ENCODE results near the gene ATAD2B.
"Not testable (repeated sequence)": the region's sequence is repeated elsewhere in the genome, so short reads cannot be mapped to it uniquely, and the experiment has no call there.

Gene ATAD2B

DNA sequence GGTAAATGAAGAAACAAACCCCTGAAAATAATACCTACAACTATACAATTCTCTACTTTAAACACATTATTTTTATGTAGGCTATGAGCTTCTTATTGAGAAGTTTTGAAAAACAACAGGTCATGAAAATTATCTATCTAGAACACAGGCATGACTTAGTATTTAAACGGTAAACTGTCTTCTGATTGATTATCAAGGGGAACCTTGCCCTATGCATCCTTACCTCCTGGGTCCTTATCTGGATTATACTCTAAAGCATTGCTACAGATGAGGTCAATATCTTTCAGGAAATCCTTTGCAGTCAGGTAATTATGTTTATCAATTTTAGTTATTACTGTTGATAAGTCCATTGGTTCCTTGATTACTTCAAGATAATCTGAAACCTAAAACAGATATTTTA, 144.3 kb downstream of the ATAD2B start:
- DNase-seq = no peak

DNA sequence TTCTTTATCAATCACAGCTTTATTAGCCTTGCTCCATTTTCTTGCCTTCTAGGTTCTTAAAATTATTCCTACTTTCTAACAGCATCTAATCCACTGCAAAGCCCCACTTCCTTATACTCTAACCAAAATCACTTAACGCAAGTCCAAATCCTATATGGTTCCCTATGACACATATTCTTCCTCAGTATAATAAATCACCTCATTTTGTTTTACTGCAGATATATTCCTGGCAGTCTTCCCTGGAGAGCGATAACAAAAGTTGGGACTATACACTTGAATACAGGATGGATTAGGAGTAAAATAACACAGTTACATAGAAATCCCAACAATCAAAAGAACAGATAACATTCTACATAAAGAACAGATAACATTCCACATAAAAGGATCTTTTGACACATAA, 144.8 kb downstream of the ATAD2B start:
- no peak for DNase-seq

DNA sequence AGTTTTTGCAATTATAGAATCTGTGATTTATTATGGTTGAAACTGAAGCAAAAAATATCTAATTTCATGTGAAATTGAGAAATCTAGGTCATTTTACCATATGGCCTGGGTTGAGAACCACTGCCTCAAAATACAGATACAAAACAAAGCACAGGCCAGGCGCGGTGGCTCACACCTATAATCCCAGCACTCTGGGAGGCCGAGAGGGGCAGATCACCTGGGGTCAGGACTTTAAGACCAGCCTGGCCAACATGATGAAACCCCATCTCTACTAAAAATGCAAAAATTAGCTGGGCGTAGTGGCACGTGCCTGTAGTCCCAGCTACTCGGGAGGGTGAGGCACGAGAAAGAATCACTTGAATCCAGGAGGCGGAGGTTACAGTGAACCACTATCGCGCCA, 146.5 kb downstream of the ATAD2B start:
- DNase-seq = not testable (repeated sequence)

DNA sequence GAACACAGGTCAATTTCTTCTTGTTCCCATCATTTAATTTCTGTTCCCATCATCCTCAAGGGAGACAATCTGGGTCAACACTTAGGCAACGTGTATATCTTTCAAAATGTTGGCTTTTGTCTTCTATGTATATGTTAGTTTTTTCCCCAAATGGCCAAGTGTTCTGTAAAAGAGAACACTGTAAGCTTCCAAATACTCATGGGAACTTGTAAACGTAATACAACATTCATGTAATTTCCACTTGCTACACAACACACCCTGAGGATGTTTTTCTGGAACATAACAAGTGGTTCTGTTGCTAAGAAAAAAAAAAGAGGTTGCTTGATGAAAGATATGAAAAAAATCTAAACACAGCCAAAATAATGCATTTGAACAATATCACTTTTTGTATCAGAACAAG, 149.1 kb downstream of the ATAD2B start:
- DNase-seq = no peak

DNA sequence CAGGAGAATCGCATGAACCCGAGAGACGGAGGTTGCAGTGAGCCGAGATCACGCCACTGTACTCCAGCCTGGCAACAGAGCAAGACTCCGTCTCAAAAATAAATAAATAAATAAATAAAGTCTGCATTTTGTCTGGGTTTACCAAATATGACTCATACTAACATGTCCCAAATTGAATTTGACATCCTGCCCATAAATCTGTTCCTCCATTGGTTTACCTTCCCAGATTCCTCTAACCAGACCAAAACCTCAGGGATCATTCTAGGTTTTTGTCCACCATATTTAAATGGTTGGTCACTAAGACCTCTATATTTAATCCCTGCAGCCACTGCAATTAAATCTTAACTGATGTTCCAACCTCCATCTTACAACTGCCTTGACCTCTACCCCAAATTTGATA, 150.9 kb downstream of the ATAD2B start:
- no peak for DNase-seq

DNA sequence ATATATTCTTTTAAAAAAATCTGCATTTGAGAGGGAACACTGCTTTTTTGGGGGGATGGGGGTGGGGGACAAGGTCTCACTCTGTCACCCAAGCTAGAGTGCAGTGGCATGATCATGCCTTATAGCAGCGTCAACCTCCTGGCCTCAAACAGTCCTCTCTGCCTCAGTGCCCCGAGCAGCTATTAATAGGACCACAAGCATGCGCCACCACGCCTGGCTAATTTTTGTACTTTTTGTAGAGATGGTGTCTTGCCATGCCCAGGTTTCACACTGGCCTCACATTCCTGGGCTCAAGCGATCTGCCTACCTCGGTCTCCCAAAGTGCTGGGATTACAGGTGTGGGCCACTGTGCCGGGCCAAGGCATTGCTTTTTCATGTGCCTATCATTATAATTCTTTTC, 154.2 kb downstream of the ATAD2B start:
- DNase-seq = no peak

DNA sequence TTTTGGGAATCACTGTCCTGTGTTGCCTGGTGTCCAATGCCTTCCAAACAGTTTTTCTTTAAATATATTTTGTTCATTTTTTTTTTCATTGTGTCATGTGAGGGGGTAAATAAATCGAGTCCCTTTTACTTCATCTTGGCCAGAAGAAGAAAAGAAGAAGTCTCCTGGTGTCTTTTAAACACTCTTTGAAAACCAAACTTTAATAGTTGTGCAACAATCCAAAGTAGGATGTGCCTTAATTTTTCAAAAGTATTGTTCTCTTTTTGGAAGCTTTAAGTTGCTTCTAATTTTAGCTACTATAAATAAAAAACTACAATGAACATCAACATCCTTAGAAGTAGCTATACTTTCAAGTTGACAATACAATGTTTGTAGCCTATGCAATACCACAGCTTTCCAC, 154.9 kb downstream of the ATAD2B start:
- DNase-seq = no peak

DNA sequence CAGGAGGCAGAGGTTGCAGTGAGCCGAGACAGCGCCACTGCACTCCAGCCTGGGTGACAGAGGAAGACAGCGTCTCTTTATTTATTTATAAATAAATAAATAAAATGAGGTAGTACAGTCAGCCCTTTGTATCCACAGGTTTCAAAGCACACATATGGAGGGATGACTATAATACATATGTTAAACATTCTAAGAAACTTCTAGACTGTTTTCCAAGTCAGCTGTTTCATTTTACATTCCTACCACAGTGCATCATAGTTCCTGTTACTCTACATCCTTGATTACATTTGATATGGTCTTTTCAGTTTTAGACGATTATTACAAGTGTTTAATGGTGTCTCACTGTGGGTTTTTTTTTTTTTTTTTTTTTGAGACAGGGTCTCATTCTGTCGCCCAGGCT, 157.6 kb downstream of the ATAD2B start:
- no peak for DNase-seq

DNA sequence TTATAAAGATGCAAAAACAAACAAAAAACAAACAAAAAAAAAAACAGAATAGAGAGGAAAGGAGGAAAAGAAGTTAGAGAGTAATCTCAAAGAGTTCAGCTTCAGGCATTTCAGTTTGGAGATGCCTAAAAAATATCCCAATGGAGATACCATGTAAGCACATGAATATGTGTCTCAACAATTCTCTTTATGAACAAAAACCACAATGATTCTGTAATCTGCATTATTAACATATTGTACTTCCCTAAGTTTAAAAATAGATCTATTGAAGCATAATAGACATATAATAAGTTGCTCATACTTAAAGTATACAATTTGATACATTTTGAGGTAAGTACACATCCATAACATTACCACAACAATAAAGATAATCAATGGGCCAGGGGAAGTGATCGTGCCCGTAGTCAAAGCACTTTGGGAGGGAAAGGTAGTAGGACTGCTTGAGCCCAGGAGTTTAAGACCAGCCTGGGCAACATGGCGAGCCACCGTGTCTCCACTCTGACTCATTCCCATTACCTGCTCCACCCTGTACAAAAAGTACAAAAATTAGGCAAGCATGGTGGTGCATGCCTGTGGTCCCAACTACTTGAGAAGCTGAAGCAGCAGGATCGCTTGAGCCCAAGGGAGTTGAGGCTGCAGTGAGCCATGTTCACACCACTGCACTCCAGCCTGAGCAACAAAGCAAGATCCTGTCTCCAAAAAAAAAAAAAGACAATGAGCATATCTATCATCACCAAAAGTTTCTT, 158.9 kb downstream of the ATAD2B start:
- no peak for DNase-seq

DNA sequence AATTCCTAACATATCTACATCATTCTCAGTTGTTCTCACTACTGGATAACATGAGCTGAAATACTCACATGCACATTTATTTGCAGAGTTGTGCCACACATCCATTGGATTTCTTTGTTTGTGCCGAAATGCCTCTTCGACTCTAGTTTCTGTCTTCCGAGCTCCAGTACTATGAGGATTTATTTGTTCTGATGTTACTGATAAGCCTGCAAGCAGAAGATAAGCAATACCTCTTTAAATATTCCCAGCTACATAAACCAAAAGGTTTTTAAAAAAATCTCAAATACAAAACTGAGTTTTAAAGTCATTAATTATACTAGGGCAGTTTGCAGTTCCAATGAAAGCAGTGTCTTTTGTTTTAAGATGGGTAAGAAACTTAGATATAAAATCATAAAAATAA, 164.8 kb downstream of the ATAD2B start:
- DNase-seq = no peak

DNA sequence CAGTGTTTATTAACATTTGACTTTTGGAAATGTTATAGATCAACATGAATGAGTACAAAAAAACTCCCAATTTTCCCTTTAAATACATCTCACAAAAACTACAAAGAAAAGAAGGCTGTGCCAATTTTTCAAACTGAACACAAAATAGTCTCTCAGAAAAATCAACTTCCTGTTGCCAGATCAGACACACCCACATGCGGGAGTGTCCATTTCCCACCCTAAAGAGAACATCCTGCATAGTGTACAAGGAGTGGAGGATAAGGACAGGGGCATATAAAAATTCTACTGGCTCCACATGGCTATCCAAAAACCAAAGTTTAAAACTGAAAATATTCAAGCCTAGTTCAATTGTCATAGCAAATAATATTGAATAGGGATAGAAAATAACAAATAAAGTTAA, 165.3 kb downstream of the ATAD2B start:
- no peak for DNase-seq

DNA sequence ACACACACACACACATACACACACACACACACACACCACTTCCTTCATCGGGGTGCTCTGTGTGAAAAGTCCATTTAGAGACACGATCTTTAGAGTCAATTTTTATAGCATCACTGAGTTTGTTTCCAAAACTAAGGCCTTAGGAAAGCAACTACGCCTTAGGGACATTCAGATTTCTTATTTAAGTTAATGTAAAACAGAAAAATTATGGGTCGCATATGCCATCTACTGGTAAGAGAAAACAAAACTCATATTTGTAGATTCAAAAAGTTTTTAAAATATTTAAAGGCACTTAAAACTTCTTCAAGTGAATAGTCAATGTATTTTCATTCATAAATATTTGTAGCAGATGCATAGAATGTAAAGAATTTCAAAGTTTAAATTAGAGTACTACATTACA, 166.2 kb downstream of the ATAD2B start:
- DNase-seq = no peak

DNA sequence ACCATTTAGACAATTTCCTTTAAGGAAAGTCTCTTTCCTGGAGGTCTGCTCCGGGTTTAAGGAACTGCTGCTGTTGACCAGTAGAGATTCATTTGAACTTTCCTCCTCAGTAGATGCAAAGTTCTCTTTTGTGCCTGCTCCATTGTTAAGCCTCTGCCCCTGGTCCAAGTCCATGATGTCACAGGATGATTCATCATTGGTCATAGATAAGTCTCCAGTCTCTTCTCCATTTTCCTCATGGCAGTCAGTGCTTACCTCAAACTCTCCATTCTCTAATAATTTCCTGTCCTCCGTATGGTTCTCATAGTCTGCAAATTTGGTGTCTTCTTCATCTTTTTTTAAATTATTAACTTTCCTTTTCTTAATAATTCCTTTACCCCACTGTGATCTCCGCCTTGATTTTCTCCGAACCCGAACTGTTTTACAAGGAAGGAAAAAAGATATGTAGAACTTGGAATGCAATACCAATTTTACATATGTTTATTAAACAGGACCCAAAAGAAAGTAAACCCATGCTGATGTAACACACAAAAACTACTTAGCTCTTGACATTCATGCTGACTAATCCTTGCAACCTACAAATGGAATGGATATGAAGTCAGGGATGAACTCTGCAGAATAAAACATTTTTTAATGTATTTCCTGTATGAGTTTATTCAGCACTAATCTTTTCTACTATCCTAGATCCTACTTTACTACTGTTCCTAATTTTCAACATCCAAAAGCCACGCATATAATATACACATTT, 169.1 kb downstream of the ATAD2B start:
- DNase-seq = peak; percentile 64

DNA sequence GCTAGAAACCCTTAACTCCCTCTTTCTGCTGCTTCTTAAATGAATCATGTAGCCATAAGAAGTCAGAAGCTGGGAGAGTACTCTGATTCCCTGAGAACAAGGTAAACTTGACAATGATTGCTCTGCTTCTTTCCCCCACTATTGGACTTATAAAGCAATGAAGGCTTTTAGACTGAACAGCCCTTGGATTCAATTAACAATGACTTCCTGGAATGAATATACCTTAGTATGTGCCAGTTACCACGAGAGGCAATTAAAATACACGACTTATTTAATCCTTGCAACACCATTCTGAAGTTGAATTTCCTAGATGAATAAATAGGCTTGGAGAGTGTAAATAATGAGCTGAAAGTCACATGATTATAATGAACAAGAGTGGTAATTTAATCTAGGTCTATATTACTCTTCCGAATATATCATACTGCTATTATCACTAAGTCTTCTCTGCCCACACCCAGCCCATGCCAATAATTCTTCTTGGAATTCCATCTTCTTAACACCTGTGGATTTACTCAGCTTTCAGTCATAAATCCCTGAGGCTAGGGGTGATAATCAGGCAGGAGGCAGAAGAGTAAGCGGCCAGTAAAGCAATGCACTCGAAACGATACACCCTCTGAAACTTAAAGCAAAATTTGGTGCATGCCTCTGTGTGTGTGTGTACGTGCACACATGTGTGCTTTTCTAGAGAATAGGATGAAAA, 170.2 kb downstream of the ATAD2B start:
- DNase-seq = no peak

DNA sequence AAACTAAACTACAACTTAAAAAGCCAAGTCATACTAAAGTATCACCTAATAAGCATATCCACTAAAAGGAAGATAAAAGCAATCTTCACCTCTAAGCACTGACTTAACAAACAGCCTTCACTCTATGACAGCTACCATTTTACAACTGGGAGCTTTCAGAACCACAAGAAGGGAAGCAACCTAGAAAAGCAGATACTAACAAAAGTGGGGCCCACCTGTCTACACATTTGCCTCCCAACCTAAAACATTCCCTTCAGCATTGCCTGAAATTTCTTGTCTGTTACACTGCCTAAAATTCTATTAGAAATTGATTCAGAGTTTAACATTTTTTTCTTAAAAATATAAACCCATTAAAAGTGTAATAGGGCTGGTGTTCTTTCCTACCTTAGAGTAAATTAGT, 172.0 kb downstream of the ATAD2B start:
- DNase-seq = no peak

DNA sequence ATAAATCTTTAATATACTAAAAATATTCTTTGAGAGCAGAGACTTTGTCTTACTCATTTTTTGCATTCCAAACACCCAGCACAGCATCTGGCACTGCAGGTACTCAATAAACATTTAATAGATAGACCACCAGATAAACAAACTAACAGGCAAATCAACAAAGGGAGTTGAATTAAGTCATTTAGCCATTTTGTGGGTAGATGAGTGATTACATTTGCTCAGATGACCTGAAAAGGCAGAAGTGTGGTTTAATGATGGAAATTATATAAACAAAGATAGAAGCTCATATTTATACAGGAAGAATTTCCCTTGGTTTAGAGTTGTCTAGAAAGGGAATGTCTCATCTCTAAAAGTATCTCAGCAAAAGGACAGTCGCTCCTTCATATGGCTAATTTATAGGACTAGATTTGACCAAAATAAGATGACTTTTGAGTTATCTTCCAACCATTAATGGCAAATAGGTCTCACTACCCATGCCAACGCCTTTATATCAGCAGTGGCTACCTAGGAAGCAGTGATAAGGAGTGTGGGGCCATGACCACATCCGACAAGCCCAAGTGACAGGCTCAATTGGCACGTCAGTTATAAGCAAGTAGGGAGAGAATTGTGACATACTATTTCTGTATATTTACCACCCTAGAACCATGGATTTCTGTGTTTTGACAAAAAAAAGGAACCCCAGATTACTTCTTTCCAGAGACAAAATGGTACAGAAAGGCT, 173.5 kb downstream of the ATAD2B start:
- DNase-seq = no peak

DNA sequence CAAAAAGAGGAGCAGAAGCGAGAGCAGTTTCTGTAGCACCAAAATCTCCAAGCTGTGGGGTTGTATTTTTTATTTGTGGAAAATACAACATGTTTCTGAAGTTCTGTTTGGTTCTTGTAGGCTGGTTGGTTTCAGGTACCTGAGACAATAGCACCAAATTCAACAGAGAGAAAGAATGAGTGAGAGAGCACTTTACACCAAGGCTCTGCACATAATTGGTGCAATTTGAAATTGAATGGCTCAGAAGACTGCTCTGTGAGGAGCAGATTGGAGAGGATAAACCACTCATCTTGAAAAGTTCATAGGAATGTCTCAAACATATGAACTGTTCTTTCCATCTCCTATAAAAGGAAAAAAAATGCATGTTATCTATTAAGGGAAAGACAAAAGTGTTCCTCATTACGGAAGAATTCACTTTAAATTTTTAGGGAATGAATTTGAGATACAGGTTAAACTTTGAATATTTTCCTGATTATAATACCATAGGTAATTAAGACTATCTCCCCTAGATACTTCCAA, 175.1 kb downstream of the ATAD2B start:
- DNase-seq = no peak

DNA sequence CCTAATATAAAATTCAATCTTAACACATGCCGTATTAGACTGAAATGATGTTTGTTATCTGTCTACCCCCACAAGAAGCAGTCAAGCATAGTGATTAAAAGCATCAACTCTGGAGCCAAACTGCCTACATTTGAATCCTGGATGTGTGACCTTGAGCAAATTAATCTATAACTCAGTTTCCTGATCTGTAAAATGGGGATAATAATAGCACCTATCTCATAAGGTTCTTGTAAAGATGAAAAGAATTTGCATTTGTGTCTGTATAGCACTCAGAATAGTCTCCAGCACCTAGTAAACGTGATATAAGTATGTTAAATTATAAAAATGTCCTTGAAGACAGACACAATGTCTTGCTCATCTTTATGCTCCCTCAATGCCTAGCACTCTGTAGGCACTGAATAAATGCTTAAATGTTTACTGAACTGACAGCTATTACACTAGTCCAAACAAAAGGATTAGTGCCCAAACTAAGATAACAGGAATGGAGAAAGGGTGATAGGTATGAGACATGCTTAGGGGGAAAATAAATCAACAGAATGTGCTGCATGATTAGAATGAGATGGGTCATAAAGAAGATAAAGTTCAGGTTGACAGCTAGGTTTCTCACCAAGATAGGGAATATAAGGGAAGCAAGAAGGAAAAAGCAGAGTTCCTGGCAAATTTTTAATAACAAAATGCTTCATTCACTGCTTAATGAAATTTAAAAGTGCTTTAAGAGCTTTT, 180.6 kb downstream of the ATAD2B start:
- no peak for DNase-seq

DNA sequence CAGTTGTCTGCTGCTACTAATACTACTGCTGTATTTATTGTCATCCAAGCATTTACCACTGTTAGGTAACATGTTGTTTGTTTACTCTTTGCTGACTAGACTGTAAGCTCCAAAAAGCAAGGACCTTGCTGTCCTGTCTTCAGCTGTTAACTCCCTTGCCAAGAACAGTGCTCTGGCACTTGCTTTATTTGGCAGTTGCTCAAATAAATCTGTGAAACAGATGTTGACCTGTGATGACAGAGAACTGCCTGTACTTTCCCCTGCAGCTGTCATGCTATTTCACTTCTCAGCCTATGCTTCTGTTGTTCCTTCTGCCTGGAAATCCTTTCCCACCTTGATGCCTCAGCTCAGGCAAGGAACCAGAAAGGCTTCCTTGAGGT, 181.2 kb downstream of the ATAD2B start:
- no peak for DNase-seq

DNA sequence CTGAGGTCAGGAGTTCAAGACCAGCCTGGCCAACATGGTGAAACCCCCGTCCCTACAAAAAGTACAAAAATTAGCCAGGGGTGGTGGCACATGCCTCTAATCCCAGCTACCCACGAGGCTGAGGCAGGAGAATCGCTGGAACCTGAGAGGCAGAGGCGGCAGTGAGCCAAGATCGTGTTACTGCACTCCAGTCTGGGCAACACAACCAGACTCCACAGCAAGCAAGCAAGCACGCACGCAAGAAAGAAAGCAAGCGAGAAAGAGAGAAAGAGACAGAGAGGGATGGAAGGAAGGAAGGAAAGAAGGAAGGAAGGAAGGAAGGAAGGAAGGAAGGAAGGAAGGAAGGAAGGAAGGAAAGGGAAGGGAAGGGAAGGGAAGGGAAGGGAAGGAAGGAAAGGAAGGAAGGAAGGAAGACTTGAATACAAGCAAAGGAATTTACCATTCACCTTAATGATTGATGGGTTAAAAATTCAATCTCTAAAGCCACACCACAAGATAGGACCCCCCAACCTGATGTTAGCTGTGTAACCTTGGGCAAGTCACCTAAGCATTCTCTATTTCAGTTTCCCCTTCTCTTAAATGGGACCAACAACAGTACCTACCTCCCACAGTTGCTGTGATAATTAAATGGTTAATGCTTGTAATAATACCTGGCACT, 181.7 kb downstream of the ATAD2B start:
- DNase-seq = no peak

DNA sequence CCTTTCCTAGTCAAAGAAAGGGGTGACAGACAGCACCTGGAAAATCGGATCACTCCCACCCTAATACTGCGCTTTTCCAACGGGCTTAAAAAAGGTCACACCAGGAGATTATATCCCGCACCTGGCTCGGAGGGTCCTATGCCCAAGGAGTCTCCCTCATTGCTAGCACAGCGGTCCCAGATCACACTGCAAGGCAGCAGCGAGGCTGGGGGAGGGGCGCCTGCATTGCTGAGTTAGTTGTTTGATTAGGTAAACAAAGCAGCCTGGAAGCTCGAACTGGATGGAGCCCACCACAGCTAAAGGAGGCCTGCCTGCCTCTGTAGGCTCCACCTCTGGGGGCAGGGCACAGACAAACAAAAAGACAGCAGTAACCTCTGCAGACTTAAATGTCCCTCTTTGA, 190.1 kb downstream of the ATAD2B start:
- not testable (repeated sequence) for DNase-seq

DNA sequence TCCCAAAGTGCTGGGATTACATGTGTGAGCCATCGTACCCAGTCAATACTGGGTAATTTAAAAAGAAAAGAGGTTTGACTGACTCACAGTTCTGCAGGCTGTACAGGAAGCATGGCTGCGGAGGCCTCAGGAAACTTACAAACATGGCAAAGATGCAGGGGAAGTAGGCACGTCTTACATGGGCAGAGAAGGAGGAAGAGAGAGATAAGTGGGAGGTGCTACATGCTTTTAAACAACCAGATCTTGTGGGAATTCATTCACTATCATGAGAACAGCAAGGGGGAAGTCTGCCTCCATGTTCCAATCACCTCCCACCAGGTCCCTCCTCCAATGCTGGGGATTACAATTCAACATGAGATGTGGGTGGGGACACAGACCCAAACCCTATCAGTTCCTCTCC, 192.5 kb downstream of the ATAD2B start:
- no peak for DNase-seq

Data from kidney glomerular epithelial cell (primary cell).